Activated T-helper 1 cell treated with anti-CD3 and anti-CD28 coated beads, Interleukin-2, amount 50 U/mL, for 16 hours (primary cell): ENCODE measurements around the gene TBC1D16.
"Not testable (repeated sequence)": the region's sequence is repeated elsewhere in the genome, so short reads cannot be mapped to it uniquely, and the experiment has no call there.

ENCODE experiments used
- DNase-seq, 2 donors: peaks; one replicate each; pipeline ENCODE4 v3.0.0-alpha.2; 2020; ENCODE audit warnings: low read depth in 1 of 2, low spot score in 1 of 2

TBC1D16 gene

GRCh38 chr17:79977161-79977631, 58.5 kb downstream of the TBC1D16 start:
- no peak for DNase-seq

GRCh38 chr17:79976451-79976850, 59.2 kb downstream of the TBC1D16 start:
- DNase-seq, result no peak

GRCh38 chr17:79975498-79976134, 60.1 kb downstream of the TBC1D16 start:
- DNase-seq, result no peak

GRCh38 chr17:79974566-79975497, 60.8 kb downstream of the TBC1D16 start:
- no peak for DNase-seq

GRCh38 chr17:79971651-79972050, 64.0 kb downstream of the TBC1D16 start:
- DNase-seq, result no peak

GRCh38 chr17:79970576-79971068, 65.0 kb downstream of the TBC1D16 start:
- no peak for DNase-seq

- no peak for DNase-seq
These were observed 65.8 kb downstream of the TBC1D16 start for GRCh38 chr17:79969906-79970305.

- DNase-seq, result no peak
These were observed 67.6 kb downstream of the TBC1D16 start for GRCh38 chr17:79968116-79968515.

- no peak for DNase-seq
These were observed 69.0 kb downstream of the TBC1D16 start for GRCh38 chr17:79966681-79967080.

GRCh38 chr17:79965806-79966205, 69.9 kb downstream of the TBC1D16 start:
- no peak for DNase-seq

- not testable (repeated sequence) for DNase-seq
These were observed 73.2 kb downstream of the TBC1D16 start for GRCh38 chr17:79962467-79962866.

- not testable (repeated sequence) for DNase-seq
These were observed 74.1 kb downstream of the TBC1D16 start for GRCh38 chr17:79961567-79961966.

GRCh38 chr17:79960788-79961522, 74.7 kb downstream of the TBC1D16 start:
- no peak for DNase-seq

- no peak for DNase-seq
These were observed 76.6 kb downstream of the TBC1D16 start for GRCh38 chr17:79959042-79959441.

GRCh38 chr17:79956853-79957252, 78.8 kb downstream of the TBC1D16 start:
- no peak for DNase-seq

GRCh38 chr17:79956441-79956735, 79.3 kb downstream of the TBC1D16 start:
- not testable (repeated sequence) for DNase-seq

- DNase-seq, result no peak
These were observed 79.8 kb downstream of the TBC1D16 start for GRCh38 chr17:79955691-79956440.

GRCh38 chr17:79955167-79955549, 80.5 kb downstream of the TBC1D16 start:
- no peak for DNase-seq

- no peak for DNase-seq
These were observed 81.1 kb downstream of the TBC1D16 start for GRCh38 chr17:79954281-79955166.

GRCh38 chr17:79953335-79953734, 82.3 kb downstream of the TBC1D16 start:
- no peak for DNase-seq
